ENCODE measurements around the gene ANXA5. TPM values are rescaled to one million over a fixed set of nuclear protein-coding genes. Genes with fewer than 3 reads are reported as not detected.

Gene ANXA5
- total and polyA plus RNA-seq, 9 of the 15 experiments (the other 6 are each of a cell fraction or from before 2014, with no cell fraction given) = 49.9 to 131 (median 84.5) TPM

DNA sequence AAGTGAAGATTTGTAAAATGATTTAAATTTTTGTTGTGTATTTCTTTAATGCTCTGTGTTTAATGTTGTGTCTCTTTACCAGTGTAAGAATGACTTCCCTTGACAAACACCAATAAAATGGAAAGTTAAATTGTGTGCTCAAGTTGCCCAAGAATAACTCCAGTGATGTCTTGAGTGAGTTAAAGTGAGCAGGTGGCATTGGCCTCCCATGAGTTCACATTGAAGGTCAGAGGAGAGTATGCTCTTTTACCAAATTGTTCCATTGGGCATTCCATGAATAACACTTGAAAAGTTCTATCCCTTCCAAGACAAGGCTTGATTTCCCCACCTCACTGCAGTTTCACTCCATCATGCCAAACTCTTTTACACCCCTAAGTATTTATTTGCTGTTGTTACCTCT lies 4.5 kb downstream of the ANXA5 start (continued):
- TF ChIP-seq JUN (IDR thresholded peaks at IDR 0.05; ENCODE audit: borderline replicate concordance, low read depth, low read length) (no peak), JUN (CRISPR knock-in tag; IDR thresholded peaks at IDR 0.05; ENCODE audit: borderline replicate concordance) (no peak), CBFB (CRISPR knock-in tag; IDR thresholded peaks at IDR 0.05) (no peak), FOXK1 (CRISPR knock-in tag; IDR thresholded peaks at IDR 0.05; ENCODE audit: borderline replicate concordance) (no peak)
- TF ChIP-seq, protein P1, sequence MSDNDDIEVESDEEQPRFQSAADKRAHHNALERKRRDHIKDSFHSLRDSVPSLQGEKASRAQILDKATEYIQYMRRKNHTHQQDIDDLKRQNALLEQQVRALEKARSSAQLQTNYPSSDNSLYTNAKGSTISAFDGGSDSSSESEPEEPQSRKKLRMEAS (CRISPR knock-in tag; IDR thresholded peaks at IDR 0.05) = no peak
- TF ChIP-seq, protein P2, sequence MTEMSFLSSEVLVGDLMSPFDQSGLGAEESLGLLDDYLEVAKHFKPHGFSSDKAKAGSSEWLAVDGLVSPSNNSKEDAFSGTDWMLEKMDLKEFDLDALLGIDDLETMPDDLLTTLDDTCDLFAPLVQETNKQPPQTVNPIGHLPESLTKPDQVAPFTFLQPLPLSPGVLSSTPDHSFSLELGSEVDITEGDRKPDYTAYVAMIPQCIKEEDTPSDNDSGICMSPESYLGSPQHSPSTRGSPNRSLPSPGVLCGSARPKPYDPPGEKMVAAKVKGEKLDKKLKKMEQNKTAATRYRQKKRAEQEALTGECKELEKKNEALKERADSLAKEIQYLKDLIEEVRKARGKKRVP (CRISPR knock-in tag; IDR thresholded peaks at IDR 0.05) = no peak

DNA sequence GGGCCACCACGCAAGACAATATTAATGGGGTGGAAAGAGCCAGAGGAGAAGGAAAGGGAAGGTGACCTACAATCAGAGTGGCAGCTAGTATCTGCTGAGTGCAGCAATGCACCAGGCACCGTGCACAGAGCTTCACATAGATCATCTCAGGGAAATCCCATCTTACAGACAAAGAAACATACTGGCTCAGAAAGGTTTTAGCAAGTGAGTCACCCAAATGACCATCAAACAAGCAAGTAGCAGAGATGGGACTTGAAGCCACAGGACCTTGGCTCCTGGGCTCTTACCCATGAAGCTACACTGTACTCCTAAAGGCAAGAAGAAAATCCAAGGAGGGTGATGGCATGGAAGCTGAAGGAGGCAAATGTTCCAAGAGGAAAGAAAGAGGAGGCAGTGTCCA lies 6.8 kb downstream of the ANXA5 start:
- BruUV-seq (replicated peaks) = no TSS peak
- DNase-seq (ENCODE audit: extremely low read depth in 1 of 4, low spot score in 3 of 4) = no peak
- no peak overlapping the region for H3K9ac ChIP-seq (ENCODE audit: insufficient read depth in 1 of 2, low read depth in 2 of 2, low read length in 2 of 2)
- intact Hi-C loops (cut with micrococcal nuclease) = no loop called here
- H3K4me3 ChIP-seq = no peak overlapping the region
- H3K36me3 ChIP-seq (ENCODE audit: control insufficient read depth, insufficient read depth, low read length) = peaks cover 26% of the 10 kb centered on the region; the same call in 1 of the 3 replicates
- FAIRE-seq = no peak
- no peaks in the 10 kb centered on the region for H3K9me1 ChIP-seq (ENCODE audit: control insufficient read depth, insufficient read depth, low read length)
- 0 out of 2 replicates have a peak, but pooled peaks cover 3% of the 10 kb centered on the region for H4K20me1 ChIP-seq (replicated peaks; ENCODE audit: control insufficient read depth, insufficient read depth, low read length)
- H3K4me2 ChIP-seq (ENCODE audit: insufficient read depth, low read length) = no peak overlapping the region
- ATAC-seq = peak; percentile 20
- no peaks in the 10 kb centered on the region for H3K27me3 ChIP-seq (ENCODE audit: control insufficient read depth in 2 of 2, insufficient read depth in 2 of 2, low read length in 2 of 2)
- ChIA-PET CTCF (ENCODE audit: low intra/inter-chr PET ratio) (no interaction called here), POLR2A (no interaction called here)
- peaks cover 2% of the 10 kb centered on the region; the same call in 1 of the 3 replicates for H3K79me2 ChIP-seq (ENCODE audit: control insufficient read depth, insufficient read depth, low read length)
- H2AFZ ChIP-seq (ENCODE audit: low read depth, low read length) = no peak overlapping the region
- in situ Hi-C loops (cut with MboI) = no loop called here
- 75% methylated on average over 2 of the region's 2 CpGs for WGBS (ENCODE audit: insufficient coverage, low coverage, missing lambda C conversion rate)
- H3K27ac ChIP-seq (ENCODE audit: extremely low read depth, low read depth, low read length) = no peak overlapping the region
- no peaks in the 10 kb centered on the region for H3K9me3 ChIP-seq (replicated peaks; ENCODE audit: control insufficient read depth, insufficient read depth, low read depth, low read length)
- H3K4me1 ChIP-seq (replicated peaks in 1 of 2; ENCODE audit: control insufficient read depth in 2 of 2, insufficient read depth in 2 of 2, low read length in 2 of 2) = no peaks in the 10 kb centered on the region; a peak in 1 of 5 replicates
- TF ChIP-seq, protein P3, sequence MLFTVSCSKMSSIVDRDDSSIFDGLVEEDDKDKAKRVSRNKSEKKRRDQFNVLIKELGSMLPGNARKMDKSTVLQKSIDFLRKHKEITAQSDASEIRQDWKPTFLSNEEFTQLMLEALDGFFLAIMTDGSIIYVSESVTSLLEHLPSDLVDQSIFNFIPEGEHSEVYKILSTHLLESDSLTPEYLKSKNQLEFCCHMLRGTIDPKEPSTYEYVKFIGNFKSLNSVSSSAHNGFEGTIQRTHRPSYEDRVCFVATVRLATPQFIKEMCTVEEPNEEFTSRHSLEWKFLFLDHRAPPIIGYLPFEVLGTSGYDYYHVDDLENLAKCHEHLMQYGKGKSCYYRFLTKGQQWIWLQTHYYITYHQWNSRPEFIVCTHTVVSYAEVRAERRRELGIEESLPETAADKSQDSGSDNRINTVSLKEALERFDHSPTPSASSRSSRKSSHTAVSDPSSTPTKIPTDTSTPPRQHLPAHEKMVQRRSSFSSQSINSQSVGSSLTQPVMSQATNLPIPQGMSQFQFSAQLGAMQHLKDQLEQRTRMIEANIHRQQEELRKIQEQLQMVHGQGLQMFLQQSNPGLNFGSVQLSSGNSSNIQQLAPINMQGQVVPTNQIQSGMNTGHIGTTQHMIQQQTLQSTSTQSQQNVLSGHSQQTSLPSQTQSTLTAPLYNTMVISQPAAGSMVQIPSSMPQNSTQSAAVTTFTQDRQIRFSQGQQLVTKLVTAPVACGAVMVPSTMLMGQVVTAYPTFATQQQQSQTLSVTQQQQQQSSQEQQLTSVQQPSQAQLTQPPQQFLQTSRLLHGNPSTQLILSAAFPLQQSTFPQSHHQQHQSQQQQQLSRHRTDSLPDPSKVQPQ (CRISPR knock-in tag; IDR thresholded peaks at IDR 0.05; ENCODE audit: borderline replicate concordance) = no peak
- TF ChIP-seq, protein P4, sequence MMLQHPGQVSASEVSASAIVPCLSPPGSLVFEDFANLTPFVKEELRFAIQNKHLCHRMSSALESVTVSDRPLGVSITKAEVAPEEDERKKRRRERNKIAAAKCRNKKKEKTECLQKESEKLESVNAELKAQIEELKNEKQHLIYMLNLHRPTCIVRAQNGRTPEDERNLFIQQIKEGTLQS (IDR thresholded peaks at IDR 0.05) = no peak
- TF ChIP-seq, protein P4 (CRISPR knock-in tag; conservative IDR thresholded peaks at IDR 0.05) = no peak
- TF ChIP-seq, protein P5, sequence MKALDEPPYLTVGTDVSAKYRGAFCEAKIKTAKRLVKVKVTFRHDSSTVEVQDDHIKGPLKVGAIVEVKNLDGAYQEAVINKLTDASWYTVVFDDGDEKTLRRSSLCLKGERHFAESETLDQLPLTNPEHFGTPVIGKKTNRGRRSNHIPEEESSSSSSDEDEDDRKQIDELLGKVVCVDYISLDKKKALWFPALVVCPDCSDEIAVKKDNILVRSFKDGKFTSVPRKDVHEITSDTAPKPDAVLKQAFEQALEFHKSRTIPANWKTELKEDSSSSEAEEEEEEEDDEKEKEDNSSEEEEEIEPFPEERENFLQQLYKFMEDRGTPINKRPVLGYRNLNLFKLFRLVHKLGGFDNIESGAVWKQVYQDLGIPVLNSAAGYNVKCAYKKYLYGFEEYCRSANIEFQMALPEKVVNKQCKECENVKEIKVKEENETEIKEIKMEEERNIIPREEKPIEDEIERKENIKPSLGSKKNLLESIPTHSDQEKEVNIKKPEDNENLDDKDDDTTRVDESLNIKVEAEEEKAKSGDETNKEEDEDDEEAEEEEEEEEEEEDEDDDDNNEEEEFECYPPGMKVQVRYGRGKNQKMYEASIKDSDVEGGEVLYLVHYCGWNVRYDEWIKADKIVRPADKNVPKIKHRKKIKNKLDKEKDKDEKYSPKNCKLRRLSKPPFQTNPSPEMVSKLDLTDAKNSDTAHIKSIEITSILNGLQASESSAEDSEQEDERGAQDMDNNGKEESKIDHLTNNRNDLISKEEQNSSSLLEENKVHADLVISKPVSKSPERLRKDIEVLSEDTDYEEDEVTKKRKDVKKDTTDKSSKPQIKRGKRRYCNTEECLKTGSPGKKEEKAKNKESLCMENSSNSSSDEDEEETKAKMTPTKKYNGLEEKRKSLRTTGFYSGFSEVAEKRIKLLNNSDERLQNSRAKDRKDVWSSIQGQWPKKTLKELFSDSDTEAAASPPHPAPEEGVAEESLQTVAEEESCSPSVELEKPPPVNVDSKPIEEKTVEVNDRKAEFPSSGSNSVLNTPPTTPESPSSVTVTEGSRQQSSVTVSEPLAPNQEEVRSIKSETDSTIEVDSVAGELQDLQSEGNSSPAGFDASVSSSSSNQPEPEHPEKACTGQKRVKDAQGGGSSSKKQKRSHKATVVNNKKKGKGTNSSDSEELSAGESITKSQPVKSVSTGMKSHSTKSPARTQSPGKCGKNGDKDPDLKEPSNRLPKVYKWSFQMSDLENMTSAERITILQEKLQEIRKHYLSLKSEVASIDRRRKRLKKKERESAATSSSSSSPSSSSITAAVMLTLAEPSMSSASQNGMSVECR (CRISPR knock-in tag; IDR thresholded peaks at IDR 0.05) = no peak
- no peak for TF ChIP-seq ZNF121 (CRISPR knock-in tag; conservative IDR thresholded peaks at IDR 0.05)
